Measurements from ENCODE around the gene HK2.
A peak's percentile ranks its signal among the peaks of the same experiment; 100 is the strongest.
"Not testable (repeated sequence)": the region's sequence is repeated elsewhere in the genome, so short reads cannot be mapped to it uniquely, and the experiment has no call there.

The HK2 gene

DNA sequence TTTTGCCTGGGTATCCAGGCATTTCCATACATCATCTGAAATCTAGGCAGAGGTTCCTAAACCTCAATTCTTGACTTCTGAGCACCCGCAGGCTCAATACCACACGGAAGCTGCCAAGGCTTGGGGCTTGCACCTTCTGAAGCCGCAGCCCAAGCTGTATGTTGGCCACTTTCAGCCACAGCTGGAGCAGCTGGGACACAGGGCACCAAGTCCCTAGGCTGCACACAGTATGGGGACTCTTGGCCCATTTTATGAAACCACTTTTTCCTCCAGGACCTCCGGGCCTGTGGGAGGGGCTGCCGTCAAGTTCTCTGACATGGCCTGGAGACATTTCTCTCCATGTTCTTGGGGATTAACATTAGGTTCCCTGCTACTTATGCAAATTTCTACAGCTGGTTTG is 72.5 kb downstream of the HK2 start:
- no peak for DNase-seq

DNA sequence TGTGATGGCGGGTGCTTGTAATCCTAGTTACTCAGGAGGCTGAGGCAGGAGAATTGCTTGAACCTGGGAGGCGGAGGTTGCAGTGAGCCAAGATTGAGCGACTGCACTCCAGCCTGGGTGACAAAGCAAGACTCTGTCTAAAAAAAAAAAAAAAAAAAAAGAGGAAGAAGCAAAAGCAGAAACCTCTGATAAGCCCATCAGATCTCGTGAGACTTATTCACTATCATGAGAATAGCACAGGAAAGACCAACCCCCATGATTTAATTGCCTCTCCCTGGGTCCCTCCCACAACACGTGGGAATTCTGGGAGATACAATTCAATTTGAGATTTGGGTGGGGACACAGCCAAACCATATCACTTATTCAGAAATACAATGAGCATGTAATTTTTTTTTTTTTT is 73.6 kb downstream of the HK2 start:
- DNase-seq: not testable (repeated sequence)

DNA sequence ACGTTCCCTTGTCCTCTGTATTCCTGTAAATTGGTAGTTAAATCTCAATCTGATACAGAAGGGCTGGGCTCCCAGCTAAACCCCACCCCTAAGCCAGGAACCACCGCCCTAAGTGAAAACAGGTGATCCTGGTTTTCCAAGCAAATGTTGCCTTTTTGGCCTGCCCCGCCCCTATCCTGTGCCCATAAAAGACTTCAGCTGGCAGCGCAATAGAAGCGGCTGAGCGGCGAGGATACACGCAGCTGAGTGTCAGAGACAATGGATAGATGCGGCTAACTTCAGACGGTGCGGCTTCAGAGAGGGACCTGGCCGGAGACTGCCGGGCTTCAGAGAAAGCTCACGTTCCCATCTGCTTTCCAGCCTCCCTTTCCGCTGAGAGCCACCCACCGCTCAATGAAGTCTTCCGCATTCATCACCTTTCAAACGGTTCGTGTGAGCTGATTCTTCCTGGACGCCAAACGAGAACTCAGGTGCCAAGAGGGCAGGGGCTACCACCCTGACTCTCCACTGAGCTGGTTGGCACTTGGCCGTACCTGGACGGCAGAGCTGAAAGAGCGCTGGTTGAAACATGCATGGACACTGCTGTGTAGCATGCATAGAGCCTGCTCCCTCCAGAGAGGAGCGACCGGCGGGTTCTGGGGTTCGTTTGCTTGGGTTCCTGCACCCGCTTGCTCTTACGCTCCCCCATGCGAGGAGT is 75.0 kb downstream of the HK2 start:
- no peak for DNase-seq

DNA sequence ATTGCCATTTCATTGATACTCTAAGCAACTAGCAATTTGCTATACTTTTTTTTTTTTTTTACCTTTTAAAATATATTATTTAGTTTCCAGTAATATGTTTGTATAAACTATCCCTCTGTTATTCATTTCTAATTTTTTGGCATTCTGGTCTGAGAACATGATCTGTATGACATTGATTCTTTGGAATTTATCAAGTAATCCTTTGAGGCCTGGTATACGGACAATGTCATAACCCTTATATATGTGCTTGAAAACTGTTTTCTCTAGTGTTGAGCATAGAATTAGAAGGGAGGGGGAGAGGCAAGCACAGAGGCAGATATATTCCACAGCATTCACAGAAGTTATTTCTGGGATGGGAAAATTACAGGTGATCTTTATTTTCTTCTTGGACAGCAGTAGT is 76.3 kb downstream of the HK2 start:
- no peak for DNase-seq

DNA sequence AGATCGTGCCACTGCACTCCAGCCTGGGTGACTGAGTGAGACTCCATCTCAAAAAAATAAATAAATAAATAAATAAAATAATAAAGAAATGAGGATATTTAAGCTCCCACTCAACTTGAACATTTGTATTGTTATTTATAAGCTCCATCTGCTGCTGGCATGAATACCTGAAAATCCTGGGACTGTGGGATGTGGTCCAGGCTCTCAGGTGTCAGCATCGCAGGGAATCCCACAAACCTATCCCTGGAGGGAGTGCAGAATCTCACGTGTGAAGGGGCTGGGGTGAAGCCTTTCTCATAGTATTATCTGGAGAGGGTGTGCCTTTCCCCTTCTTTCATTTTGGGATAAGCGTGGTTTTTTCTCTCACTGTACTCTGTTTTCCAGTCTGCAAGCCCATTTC is 77.1 kb downstream of the HK2 start:
- no peak for DNase-seq

DNA sequence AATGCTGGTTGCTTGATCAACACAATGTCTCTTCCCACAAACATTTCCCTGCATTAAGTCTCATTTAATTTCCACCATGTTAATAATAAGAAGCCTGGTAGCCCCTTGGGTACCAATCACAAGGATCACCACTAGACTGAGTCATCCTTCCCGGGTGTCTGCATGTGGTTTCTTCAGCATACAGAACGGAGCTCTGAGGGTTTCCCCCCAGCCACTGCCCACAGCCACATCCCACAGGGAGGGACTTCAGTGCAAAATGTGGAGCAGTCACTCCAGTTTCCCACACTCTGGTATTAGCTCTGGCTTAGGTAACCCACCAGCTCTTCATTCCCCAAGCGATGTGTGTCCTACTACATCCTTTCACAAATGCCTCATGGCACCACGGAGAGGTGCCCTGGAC is 81.8 kb downstream of the HK2 start:
- peak; percentile 44 for DNase-seq

DNA sequence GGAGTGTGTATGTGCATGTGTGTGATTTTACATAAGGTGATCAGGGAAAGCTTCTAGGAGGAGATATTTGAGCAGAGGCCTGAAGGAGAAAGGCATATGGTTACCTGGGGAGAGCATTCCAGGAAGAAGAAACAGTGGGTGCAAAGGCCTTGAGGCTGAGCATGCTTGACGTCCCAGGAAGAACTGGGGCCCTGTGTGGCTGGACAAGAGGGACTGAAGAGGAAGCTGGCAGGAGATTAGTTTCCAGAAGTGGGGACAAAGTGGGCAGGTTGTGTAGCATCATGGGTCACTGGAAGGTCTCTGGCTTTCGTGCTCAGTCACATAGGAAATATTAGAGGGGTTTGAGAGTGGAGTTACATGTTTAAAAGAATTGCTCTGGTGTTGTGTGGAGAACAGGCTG is 82.5 kb downstream of the HK2 start:
- no peak for DNase-seq

DNA sequence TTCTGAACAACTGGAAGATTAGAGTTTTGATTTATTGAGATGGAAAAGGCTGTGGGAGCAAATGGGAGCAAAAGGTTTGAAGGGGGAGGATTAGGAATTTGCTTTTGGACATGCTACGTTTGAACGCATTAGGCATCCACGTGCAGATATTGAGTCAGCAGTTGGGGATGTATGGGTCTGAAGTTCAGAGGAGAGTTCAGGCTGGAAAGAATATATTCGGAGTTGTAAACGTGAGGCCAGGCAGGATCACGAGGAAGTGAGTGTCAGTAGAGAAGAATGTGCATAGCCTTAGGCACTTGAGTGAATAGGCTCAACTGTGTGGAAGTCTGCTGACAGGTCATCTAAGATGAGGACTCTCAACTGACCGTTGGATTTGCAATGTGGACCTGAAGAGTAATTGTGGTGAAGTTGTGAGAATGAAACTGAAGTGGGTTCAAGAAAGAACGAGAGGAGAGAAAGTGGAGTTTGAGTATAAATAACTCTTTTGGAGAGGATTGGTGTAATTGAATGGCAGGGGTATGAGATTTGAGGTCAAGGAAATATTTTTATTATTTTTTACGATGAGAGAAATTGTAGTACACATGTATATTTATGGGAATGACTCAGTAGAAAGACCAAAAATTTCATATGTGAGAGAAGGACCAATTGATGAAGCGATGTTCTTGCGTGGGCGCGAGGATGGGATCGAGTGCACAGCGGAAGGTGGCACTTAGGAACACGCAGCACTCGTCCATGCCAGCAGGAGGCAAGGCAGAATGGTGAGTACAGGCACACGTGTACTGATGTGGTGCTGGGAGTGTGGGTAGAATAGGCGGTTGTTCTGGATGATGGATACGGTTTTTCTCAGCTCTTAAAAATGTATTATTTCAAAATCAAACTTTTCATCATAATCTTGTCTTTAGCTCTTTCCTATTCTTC is 84.0 kb downstream of the HK2 start:
- peak; percentile 74 for DNase-seq

DNA sequence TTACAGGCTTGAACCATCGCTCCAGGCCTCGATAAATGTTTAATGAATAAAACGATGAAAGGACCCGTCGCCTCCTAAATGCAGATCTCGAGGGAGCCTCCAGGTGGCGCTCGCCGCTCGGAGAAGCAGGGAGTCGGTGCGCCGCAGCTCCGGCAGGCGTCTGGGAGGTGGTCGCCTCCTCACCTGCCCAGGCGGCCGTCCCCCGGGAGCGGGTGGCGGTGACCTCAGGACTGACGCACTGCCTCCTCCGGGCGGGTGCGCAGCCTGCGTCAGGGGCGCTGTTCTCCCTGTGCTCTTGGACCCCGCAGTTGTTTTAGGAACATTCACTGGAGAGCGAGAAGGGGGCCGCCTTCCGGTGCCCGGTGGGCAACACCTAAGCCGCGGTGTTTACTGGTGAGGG is 85.9 kb downstream of the HK2 start:
- no peak for DNase-seq

DNA sequence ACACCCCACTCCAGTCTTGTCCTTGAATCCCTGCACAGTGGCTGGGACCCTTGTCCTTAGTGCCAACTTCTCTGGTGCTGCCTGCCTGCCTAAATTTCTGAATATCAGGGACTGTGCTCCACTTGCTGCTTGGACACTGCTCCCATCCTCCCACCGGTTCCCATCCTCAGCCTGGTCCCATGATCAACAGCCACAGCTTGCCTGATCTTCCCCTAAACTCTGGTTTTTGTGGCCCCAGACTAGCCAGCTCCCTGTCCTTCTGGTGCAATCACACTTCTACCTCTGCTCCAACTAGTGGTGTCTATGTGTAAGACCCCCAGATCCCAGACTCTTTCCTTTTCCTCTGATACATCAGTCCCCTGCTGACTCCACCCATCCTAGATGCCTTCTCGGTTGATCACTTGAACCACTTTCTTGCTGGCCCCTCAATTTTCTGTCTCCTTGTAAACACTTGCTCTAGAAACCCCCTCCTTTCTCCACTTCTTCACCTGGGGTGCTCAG is 87.4 kb downstream of the HK2 start:
- DNase-seq: no peak

DNA sequence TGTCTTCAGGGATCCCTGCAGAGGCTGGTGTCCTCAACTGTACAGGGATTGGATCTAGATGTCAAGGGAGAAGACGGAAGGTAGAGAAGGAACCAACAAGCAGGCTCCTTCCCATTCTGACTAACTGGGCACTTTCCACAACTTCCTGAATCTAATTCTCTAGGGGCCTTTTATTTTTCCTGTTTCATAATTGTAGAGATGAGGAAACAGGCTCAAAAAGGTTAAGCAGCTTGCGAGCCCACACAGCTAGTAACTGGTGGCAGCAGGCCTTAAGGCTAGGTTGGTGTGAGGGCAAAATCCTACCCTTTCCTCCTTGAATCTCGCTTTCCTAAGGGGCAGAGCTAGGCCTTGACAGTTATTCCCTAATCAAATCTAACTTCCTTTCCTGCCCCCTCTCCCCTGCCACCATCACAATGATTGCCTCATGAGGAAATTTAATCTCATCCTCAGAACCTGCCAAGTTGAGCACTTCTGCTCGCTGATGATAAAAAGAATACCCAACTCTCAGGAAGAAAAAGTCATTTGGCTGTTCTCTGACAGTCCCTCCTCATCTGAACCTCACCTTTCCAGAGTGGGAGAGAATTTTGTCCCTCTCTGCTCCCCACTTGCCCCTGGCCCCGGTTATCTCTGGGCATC is 88.8 kb downstream of the HK2 start:
- DNase-seq: no peak

DNA sequence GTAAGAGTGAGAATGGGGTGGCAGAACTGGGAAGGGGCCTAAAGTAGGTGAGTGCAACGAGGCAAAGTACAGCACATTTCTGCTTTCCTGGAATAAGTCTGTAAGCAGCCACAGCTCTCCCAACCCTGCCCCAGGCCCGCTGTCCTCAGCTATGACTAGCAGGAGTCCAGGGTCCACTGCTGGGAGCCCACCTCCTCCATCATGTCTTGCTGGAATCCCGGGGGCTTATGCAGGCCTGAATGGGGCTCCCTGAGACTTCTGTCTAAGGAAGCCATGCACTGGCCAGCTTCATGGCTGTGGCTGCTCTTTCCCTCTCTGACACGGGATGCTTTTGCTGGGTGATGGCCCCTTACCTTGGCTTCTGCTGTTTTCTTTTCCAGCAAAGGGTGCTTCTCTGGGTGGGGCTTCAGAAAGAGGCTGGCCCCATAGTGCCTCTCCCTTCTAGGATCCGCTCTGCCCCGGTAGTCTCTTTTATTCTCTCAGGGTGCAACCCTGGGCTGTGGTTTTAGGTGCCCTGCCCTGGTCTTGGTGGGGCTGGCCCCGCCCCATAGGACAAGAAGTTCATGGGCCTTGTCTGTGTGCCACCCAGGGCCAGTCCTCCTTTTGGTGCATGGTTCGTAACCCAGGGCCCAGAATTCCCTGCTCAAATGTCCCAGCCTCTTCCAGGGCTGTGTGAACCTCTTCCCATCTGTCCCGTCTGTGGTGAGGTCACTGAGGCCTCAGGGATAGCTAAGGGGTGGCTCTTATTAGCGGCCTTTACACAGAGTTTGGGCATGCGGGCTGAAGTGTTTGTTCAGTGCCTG is 90.7 kb downstream of the HK2 start:
- DNase-seq: no peak

DNA sequence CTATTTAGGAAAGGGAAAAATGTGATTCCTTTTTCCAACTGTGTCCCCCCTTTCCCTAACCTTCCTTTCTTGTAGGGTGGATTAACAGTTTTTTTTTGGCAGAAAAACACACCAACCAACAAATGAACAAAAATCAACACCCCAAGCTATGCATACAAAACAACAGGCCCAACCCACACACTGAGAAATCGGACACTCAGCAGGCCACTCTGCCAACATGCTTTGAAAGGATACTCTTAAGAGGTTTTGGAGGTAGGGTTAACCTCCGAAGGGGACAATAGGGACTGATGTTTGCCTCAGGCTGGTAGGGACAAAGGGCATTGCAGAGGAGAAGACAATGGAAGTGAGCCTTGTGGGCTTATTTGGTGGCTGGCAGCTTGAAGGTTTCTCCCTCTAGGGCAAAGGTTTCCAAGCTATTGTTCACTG is 91.4 kb downstream of the HK2 start:
- no peak for DNase-seq

DNA sequence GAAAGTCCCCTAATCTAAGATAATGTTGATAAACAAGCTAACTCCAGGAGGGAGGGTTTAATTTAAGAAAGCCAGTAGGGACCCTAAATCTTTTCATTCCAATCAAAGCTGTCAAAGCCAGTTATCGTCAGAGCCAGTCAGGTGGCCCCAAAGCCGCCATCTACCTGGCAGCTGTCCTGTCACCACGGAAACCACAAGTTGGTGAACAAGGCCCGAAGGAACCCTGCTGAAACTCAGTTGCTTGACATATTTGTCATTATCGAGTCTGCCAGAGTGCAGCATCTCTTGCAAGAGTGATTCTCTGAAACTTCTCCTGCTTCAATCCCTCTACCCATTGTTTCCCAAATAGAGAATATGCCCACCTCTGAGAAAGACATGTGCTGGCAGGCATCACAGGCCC is 93.7 kb downstream of the HK2 start:
- DNase-seq: no peak

DNA sequence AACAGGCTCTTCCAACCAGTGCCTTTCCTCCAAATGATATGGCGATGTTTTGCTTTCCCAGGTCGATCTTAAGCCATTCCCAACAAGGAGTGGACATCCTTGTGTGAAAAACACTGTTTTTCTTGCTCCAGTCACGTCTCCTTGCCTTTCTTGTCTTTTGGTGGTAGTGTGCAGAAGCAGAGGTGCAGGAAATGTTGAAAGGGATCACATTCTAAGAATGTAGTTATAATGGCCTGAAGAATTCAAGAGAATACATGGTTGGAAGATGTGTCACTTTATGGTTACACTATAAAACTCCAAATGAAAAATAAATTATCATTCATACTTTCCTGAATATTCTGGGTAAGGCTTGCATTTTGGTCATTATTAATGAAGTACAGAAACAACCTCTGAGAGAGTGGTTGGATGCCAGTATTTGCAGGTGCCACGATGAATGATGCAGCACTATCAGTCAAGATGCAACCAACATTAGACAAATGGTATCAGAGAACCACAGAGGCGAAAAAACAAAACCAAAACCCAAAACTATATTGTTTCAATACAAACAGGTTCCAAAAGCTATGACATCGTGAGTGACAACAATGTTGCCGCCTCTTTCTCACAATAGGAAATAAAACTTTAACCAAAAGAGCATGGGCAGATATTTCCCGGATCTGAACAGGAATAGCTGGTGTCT is 97.0 kb downstream of the HK2 start:
- DNase-seq: no peak

DNA sequence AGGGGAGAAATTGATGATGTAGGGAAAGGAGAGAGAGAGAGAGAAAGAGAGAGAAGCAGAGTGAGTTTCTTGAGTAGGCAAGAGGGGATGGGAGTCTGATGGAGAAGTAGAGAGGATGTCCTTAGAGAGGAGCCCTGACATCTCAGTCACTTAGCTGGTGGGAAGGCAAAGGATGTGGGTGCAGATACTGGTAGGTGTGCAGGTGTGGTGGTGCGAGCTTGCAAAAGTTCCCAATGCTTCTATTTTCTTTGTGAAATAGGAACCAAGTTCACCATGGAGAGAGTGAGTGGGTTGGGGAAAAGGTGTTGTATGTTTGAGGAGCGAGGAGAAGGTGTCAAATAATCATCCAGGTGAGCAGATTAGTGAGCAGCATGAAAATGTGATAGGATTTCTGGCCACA is 98.0 kb downstream of the HK2 start:
- no peak for DNase-seq

DNA sequence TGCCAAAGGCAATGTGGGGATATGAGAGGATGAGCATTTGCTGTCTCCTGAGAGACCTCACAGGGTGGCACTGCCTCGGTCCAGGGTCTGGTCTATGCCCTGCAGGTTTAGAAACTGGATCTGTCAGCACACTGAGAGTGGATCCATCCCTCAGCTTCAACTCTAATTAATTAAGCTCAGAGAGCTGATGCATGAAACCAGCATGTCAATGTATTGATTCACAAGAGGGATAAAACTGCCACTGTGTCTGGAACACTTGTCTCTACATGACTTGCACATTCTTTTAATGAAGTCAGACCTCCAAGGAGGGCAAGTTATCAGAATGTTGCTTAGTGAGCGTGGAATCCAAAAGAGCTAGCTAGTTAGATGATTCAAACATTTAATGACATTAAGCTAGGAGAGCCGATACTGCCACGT is 102.1 kb downstream of the HK2 start:
- peak; percentile 36 for DNase-seq

DNA sequence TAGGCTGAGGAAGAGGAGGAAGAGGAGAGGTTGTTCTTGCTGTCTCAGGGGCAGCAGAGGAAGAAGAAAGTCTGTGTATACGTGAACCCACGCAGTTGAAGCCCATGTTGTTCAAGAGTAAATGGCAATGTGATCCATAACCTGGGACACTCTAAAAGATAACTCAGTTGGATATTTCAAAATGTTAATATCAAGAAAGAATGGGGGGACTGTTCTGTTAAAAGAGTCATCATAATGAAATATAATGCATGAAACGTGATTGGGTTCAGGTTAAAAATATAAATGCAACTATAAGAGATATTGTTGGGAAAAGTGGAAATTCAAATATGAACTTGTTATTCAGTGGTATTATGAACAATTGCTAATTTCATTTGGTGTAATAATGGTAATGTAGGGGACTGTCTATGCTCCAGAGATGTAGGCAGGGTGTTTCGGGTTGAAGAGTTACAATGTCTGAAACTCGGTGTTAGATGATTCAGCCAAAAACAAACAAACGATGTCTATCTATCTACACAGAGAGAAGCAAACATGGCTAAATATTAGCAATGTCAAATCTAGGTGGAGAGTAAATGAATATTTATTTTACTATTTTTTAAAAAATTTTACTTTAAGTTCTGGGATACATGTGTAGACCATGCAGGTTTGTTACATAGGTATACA is 103.4 kb downstream of the HK2 start:
- DNase-seq: no peak

DNA sequence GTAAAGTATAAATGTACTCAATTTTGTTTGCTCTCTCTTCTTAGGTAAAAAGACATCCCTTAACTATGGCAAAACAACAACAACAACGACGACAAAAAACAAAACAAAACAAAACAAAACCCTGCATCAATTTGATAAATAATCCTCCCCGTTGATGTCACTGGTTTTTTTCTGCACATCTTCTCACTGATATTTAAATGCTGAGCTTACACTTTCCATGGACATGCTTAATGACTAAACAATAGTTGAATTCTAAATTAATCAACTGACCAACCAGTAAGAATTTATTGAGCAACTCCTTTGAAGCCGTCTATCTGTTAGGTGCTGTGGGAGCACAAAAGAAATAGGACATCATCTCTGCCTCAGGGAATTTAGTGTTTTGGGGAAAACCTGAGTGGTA is 104.3 kb downstream of the HK2 start:
- no peak for DNase-seq

DNA sequence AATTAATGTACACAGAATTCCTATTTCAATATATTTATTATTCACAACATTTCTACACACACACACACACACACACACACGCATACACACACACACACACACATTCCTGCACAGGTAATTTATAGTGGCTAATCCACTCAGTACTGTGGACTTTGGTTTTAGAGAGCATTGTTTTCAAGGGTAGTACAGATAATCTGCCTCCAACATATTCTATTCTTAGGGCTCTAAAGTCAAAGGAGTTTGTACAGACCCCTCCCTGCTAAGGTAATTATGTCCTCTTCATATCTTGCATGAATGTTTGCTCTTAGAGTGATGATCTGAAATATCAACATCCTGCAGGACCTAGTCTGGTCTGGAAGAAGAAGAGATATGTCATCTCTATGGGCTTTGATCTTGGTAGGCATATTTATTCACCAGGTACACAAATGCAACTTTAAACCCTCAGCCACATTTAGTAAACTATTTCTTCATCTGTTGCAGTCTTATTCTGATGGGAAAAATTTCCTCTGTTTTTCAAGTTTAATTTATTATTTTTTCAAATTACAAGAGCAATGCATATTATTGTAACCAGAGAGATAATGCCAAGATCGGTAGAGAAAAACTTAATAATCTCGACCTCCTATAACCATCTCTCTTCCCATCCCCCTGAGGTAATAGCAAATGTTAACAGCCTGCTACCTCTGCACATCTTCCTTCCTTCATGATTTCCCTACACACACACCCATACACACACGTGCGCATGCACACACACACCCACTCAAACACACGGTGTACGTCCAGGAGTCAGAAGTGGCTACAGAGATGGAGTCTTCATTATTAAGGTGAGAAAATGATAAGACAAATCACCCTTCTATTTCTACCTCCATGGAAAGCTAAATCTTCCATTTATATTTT is 106.2 kb downstream of the HK2 start:
- no peak for DNase-seq

DNA sequence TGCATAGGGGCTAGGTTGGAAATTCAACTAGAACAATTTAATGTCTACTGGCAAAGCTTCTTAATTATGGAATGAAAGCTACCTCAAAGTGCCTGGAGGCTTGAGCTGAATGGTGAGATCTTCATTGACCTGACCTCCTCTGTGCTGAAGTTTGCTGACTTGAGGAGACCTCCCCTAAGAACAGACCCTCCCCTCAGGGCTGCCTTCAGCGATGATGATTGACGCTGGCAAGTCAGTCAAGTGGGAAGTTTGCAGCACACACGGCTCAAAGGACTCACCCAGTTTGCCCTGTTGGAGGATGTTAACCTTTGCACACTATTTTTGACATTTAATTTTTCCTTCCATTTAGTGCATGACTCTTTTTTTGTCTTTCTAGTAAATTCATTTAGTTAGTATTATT is 107.4 kb downstream of the HK2 start:
- DNase-seq: no peak
